GM23338 (cell line): ENCODE data around the gene RAB30.
"Not testable (repeated sequence)": the region's sequence is repeated elsewhere in the genome, so short reads cannot be mapped to it uniquely, and the experiment has no call there.

Experiments
- CREB1 ChIP-seq: fragments of 250-450 bp; sonication (Bioruptor Pico); IDR thresholded peaks from 2 replicates; pipeline ENCODE4 v1.5.0; 2020; ENCODE audit warnings: low read depth, mild to moderate bottlenecking, moderate library complexity
- EZH2 ChIP-seq: fragments of 200-600 bp; sonication (generic); IDR thresholded peaks from one replicate; pipeline ENCODE4 v1.8.0; 2017; ENCODE audit warnings: antibody characterized with exemption, mild to moderate bottlenecking, low read depth; ENCODE audit not compliant: unreplicated experiment
- POLR2AphosphoS5 ChIP-seq: IDR thresholded peaks from 2 replicates; pipeline ENCODE4 v1.6.1; 2016; ENCODE audit warnings: antibody characterized with exemption, low read depth
- TF ChIP-seq, protein P1 (sequence below), 2 experiments: fragments of 200-600 bp in 1 of 2; sonication (generic) in 1 of 2; conservative IDR thresholded peaks; 2 replicates each; pipeline versions ENCODE4 v1.5.1 to v1.6.1; 2016 to 2017; ENCODE audit warnings: antibody characterized with exemption in 2 of 2, low read depth in 2 of 2, mild to moderate bottlenecking in 2 of 2, moderate library complexity in 1 of 2
- TF ChIP-seq, protein P2 (sequence below): IDR thresholded peaks from one replicate; pipeline ENCODE4 v1.6.1; 2018; ENCODE audit warnings: antibody characterized with exemption; ENCODE audit not compliant: unreplicated experiment

DNA sequence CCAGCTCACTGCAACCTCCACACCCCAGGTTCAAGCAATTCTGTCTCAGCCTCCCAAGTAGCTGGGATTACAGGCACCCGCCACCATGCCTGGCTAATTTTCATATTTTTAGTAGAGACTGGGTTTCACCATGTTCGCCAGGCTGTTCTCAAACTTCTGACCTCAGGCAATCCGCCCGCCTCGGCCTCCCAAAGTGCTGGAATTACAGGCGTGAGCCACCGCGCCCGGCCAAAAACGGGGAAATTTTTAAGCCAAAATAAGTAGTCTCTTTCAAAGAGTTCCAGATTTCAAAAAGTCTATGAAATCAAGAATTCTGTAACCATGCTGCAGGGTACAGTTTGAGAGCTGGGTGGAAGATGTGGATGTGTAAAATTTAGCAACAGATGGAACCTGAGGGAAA is 62.6 kb downstream of the RAB30 start:
- TF ChIP-seq, protein P1, sequence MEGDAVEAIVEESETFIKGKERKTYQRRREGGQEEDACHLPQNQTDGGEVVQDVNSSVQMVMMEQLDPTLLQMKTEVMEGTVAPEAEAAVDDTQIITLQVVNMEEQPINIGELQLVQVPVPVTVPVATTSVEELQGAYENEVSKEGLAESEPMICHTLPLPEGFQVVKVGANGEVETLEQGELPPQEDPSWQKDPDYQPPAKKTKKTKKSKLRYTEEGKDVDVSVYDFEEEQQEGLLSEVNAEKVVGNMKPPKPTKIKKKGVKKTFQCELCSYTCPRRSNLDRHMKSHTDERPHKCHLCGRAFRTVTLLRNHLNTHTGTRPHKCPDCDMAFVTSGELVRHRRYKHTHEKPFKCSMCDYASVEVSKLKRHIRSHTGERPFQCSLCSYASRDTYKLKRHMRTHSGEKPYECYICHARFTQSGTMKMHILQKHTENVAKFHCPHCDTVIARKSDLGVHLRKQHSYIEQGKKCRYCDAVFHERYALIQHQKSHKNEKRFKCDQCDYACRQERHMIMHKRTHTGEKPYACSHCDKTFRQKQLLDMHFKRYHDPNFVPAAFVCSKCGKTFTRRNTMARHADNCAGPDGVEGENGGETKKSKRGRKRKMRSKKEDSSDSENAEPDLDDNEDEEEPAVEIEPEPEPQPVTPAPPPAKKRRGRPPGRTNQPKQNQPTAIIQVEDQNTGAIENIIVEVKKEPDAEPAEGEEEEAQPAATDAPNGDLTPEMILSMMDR (conservative IDR thresholded peaks at IDR 0.05; ENCODE audit: low read depth in 2 of 2): not testable (repeated sequence)
- TF ChIP-seq POLR2AphosphoS5; EZH2; CREB1 (CRISPR knock-in tag): not testable (repeated sequence)
- TF ChIP-seq, protein P2, sequence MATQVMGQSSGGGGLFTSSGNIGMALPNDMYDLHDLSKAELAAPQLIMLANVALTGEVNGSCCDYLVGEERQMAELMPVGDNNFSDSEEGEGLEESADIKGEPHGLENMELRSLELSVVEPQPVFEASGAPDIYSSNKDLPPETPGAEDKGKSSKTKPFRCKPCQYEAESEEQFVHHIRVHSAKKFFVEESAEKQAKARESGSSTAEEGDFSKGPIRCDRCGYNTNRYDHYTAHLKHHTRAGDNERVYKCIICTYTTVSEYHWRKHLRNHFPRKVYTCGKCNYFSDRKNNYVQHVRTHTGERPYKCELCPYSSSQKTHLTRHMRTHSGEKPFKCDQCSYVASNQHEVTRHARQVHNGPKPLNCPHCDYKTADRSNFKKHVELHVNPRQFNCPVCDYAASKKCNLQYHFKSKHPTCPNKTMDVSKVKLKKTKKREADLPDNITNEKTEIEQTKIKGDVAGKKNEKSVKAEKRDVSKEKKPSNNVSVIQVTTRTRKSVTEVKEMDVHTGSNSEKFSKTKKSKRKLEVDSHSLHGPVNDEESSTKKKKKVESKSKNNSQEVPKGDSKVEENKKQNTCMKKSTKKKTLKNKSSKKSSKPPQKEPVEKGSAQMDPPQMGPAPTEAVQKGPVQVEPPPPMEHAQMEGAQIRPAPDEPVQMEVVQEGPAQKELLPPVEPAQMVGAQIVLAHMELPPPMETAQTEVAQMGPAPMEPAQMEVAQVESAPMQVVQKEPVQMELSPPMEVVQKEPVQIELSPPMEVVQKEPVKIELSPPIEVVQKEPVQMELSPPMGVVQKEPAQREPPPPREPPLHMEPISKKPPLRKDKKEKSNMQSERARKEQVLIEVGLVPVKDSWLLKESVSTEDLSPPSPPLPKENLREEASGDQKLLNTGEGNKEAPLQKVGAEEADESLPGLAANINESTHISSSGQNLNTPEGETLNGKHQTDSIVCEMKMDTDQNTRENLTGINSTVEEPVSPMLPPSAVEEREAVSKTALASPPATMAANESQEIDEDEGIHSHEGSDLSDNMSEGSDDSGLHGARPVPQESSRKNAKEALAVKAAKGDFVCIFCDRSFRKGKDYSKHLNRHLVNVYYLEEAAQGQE: not testable (repeated sequence)
